H9 (cell line): ENCODE measurements around the gene BICD2. TPM values are rescaled to one million over a fixed set of nuclear protein-coding genes. Genes with fewer than 3 reads are reported as not detected.

Experiments used
- DNase-seq: peaks from one replicate; pipeline ENCODE4 v3.0.0-alpha.2; 2017
- H2AFZ ChIP-seq: one replicate; pipeline ENCODE4 v1.6.1; 2013; ENCODE audit warnings: mild to moderate bottlenecking, low read length, control low read depth, moderate library complexity
- H2AK5ac ChIP-seq: 2 replicates; pipeline ENCODE4 v1.6.1; 2013; ENCODE audit warnings: low read length, control low read depth, mixed read lengths; ENCODE audit not compliant: insufficient read length
- H2BK120ac ChIP-seq: one replicate; pipeline ENCODE4 v1.6.1; 2013; ENCODE audit warnings: low read depth, mild to moderate bottlenecking, low read length, control low read depth, inconsistent platforms; ENCODE audit not compliant: poor library complexity, severe bottlenecking
- H2BK12ac ChIP-seq: 2 replicates; pipeline ENCODE4 v1.6.1; 2013; ENCODE audit warnings: low read length, control low read depth, mixed read lengths, low read depth; ENCODE audit not compliant: insufficient read length
- H2BK15ac ChIP-seq: 2 replicates; pipeline ENCODE4 v1.6.1; 2013; ENCODE audit warnings: low read depth, low read length, control low read depth
- H2BK20ac ChIP-seq: one replicate; pipeline ENCODE4 v1.6.1; 2013; ENCODE audit warnings: low read depth, mild to moderate bottlenecking, low read length, control low read depth, inconsistent platforms; ENCODE audit not compliant: poor library complexity, severe bottlenecking
- H2BK5ac ChIP-seq: 2 replicates; pipeline ENCODE4 v1.6.1; 2013; ENCODE audit warnings: low read length, control low read depth, mixed read lengths; ENCODE audit not compliant: insufficient read length
- H3K14ac ChIP-seq: 2 replicates; pipeline ENCODE4 v1.6.1; 2013; ENCODE audit warnings: low read length, control low read depth; ENCODE audit not compliant: insufficient read depth
- H3K18ac ChIP-seq: 2 replicates; pipeline ENCODE4 v1.6.1; 2013; ENCODE audit warnings: low read depth, mild to moderate bottlenecking, mixed read lengths, low read length, control low read depth; ENCODE audit not compliant: insufficient read length
- H3K23ac ChIP-seq: 2 replicates; pipeline ENCODE4 v1.6.1; 2013; ENCODE audit warnings: low read length, control low read depth, mixed read lengths, low read depth; ENCODE audit not compliant: insufficient read length
- H3K23me2 ChIP-seq: 2 replicates; pipeline ENCODE4 v1.6.1; 2013; ENCODE audit warnings: low read depth, mild to moderate bottlenecking, mixed read lengths, low read length, control low read depth; ENCODE audit not compliant: insufficient read length, poor library complexity, severe bottlenecking
- H3K27ac ChIP-seq: 2 replicates; pipeline ENCODE4 v1.5.1; 2013; ENCODE audit warnings: low read length, control low read depth, mixed read lengths, low read depth; ENCODE audit not compliant: insufficient read length
- H3K27me3 ChIP-seq: 2 replicates; pipeline ENCODE4 v1.6.1; 2013; ENCODE audit warnings: low read length, control low read depth, inconsistent platforms; ENCODE audit not compliant: insufficient read depth
- H3K4ac ChIP-seq: 2 replicates; pipeline ENCODE4 v1.6.1; 2013; ENCODE audit warnings: low read depth, mild to moderate bottlenecking, control low read depth, inconsistent platforms, low read length, moderate library complexity
- H3K4me1 ChIP-seq: 2 replicates; pipeline ENCODE4 v1.6.1; 2013; ENCODE audit warnings: low read length, control low read depth, inconsistent platforms; ENCODE audit not compliant: insufficient read depth
- H3K4me2 ChIP-seq: 2 replicates; pipeline ENCODE4 v1.6.1; 2013; ENCODE audit warnings: low read length, control low read depth, mixed read lengths; ENCODE audit not compliant: insufficient read length, insufficient read depth
- H3K56ac ChIP-seq: 2 replicates; pipeline ENCODE4 v1.6.1; 2013; ENCODE audit warnings: low read depth, mild to moderate bottlenecking, mixed read lengths, low read length, control low read depth; ENCODE audit not compliant: insufficient read length
- H3K79me1 ChIP-seq: 2 replicates; pipeline ENCODE4 v1.6.1; 2013; ENCODE audit warnings: low read depth, mild to moderate bottlenecking, moderate library complexity, low read length, control low read depth, inconsistent platforms; ENCODE audit not compliant: insufficient read depth, poor library complexity, severe bottlenecking
- H3K79me2 ChIP-seq: 2 replicates; pipeline ENCODE4 v1.6.1; 2013; ENCODE audit warnings: low read length, control low read depth, inconsistent platforms; ENCODE audit not compliant: insufficient read depth
- H3K9ac ChIP-seq: 2 replicates; pipeline ENCODE4 v1.6.1; 2013; ENCODE audit warnings: low read length, control low read depth, mixed read lengths; ENCODE audit not compliant: insufficient read length; ENCODE audit errors: extremely low read depth
- H3K9me3 ChIP-seq: one replicate; pipeline ENCODE4 v1.6.1; 2013; ENCODE audit warnings: low read depth, low read length, inconsistent platforms; ENCODE audit not compliant: control insufficient read depth
- H3T11ph ChIP-seq: one replicate; pipeline ENCODE4 v1.6.1; 2013; ENCODE audit warnings: mild to moderate bottlenecking, low read length, control low read depth, inconsistent platforms
- H4K20me1 ChIP-seq: one replicate; pipeline ENCODE4 v1.6.1; 2013; ENCODE audit not compliant: control insufficient read depth, insufficient read length, insufficient read depth
- H4K5ac ChIP-seq: 2 replicates; pipeline ENCODE4 v1.6.1; 2013; ENCODE audit warnings: low read depth, mild to moderate bottlenecking, mixed read lengths, low read length, control low read depth; ENCODE audit not compliant: insufficient read length
- H4K8ac ChIP-seq: replicated peaks from 2 replicates; pipeline ENCODE4 v1.6.1; 2013; ENCODE audit warnings: low read length, control low read depth, mixed read lengths, low read depth; ENCODE audit not compliant: insufficient read length
- H4K91ac ChIP-seq: 2 replicates; pipeline ENCODE4 v1.6.1; 2013; ENCODE audit warnings: low read depth, mild to moderate bottlenecking, moderate library complexity, mixed read lengths, low read length, control low read depth; ENCODE audit not compliant: insufficient read length
- H3K27ac Mint-ChIP-seq, 3 experiments: 2 replicates in 2 of 3; 3 replicates in 1 of 3; pipeline ENCODE4 v1.8.0; 2020 to 2021; ENCODE audit warnings: mixed read lengths in 3 of 3, mild to moderate bottlenecking in 1 of 3, moderate library complexity in 1 of 3
- H3K27me3 Mint-ChIP-seq: 2 replicates; pipeline ENCODE4 v1.8.0; 2021; ENCODE audit warnings: low read depth, mild to moderate bottlenecking, moderate library complexity, mixed read lengths
- H3K36me3 Mint-ChIP-seq, 3 experiments: 2 replicates in 2 of 3; 3 replicates in 1 of 3; pipeline ENCODE4 v1.8.0; 2020 to 2021; ENCODE audit warnings: low read depth in 3 of 3, mixed read lengths in 3 of 3; ENCODE audit not compliant: insufficient read depth in 1 of 3
- H3K4me1 Mint-ChIP-seq, 2 experiments: 2 replicates each; pipeline ENCODE4 v1.8.0; 2020; ENCODE audit warnings: mixed read lengths in 2 of 2
- H3K4me3 Mint-ChIP-seq, 2 experiments: 2 replicates in 1 of 2; 3 replicates in 1 of 2; pipeline ENCODE4 v1.8.0; 2020 to 2021; ENCODE audit warnings: mild to moderate bottlenecking in 2 of 2, mixed read lengths in 2 of 2, moderate library complexity in 1 of 2
- H3K9me3 Mint-ChIP-seq, 2 experiments: 2 replicates in 1 of 2; 3 replicates in 1 of 2; pipeline ENCODE4 v1.8.0; 2020; ENCODE audit warnings: mild to moderate bottlenecking in 2 of 2, mixed read lengths in 2 of 2, moderate library complexity in 1 of 2
- WGBS: extraction: QIAGEN DNeasy Blood & Tissue Kit; methylation state at CpG from one replicate; pipeline ENCODE4 v1.1.7; 2013; ENCODE audit warnings: missing lambda C conversion rate, low lambda C conversion rate, mixed read lengths; ENCODE audit not compliant: insufficient read length; ENCODE audit errors: extremely low coverage; 5-methylcytosine and 5-hydroxymethylcytosine counted together
- total RNA-seq: library from RNA; stranded (reverse); gene quantifications from 2 replicates; pipeline ENCODE4 v1.2.1, GENCODE V29; 2021
- TF ChIP-seq, protein P1 (sequence below): fragments of 200-600 bp; sonication (generic); conservative IDR thresholded peaks from 3 replicates; pipeline ENCODE4 v1.8.0; 2021; ENCODE audit warnings: antibody characterized with exemption, mild to moderate bottlenecking

The BICD2 gene
- total RNA-seq, 1 experiment from 2014 or later = 22.3 TPM

GRCh38 chr9:92771309-92771708 is 6.7 kb upstream of the BICD2 start:
- TF ChIP-seq, protein P1, sequence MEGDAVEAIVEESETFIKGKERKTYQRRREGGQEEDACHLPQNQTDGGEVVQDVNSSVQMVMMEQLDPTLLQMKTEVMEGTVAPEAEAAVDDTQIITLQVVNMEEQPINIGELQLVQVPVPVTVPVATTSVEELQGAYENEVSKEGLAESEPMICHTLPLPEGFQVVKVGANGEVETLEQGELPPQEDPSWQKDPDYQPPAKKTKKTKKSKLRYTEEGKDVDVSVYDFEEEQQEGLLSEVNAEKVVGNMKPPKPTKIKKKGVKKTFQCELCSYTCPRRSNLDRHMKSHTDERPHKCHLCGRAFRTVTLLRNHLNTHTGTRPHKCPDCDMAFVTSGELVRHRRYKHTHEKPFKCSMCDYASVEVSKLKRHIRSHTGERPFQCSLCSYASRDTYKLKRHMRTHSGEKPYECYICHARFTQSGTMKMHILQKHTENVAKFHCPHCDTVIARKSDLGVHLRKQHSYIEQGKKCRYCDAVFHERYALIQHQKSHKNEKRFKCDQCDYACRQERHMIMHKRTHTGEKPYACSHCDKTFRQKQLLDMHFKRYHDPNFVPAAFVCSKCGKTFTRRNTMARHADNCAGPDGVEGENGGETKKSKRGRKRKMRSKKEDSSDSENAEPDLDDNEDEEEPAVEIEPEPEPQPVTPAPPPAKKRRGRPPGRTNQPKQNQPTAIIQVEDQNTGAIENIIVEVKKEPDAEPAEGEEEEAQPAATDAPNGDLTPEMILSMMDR = no peak
- H3K27ac Mint-ChIP-seq = peak overlapping the region in 1 of 3 experiments; percentile 45; a peak in 1 of 7 replicates
- H3K79me2 ChIP-seq = no peaks in the 10 kb centered on the region

More at GRCh38 chr9:92771309-92771708, 6.7 kb upstream of the BICD2 start:
- Histone ChIP-seq H3K4me1 (no peaks in the 10 kb centered on the region; the same call in 1 of the 2 replicates), H3K23me2 (no peaks in the 10 kb centered on the region), H3K18ac (no peak overlapping the region), H4K91ac (no peak overlapping the region), H3K4me2 (no peak overlapping the region), H2BK15ac (no peak overlapping the region), H2BK5ac (no peak overlapping the region), H3K27me3 (no peaks in the 10 kb centered on the region), H3K9me3 (no peaks in the 10 kb centered on the region), H2AK5ac (no peak overlapping the region), H2BK20ac (no peak overlapping the region), H4K5ac (no peak overlapping the region), H4K20me1 (peaks cover 2% of the 10 kb centered on the region), H3K14ac (no peak overlapping the region), H4K8ac (no peak overlapping the region), H2BK120ac (no peak overlapping the region), H2BK12ac (no peak overlapping the region), H3K27ac (no peak overlapping the region), H3K79me1 (no peaks in the 10 kb centered on the region), H3K4ac (no peak overlapping the region), H2AFZ (no peak overlapping the region), H3T11ph (no peak overlapping the region), H3K23ac (no peak overlapping the region), H3K56ac (no peak overlapping the region), H3K9ac (no peak overlapping the region)
- Mint-ChIP-seq H3K4me1 (peaks cover 8 to 14% of the 10 kb centered on the region in 2 experiments), H3K4me3 (no peak overlapping the region), H3K36me3 (no peaks in the 10 kb centered on the region), H3K27me3 (peaks cover 6% of the 10 kb centered on the region; the same call in 1 of the 2 replicates), H3K9me3 (no peaks in the 10 kb centered on the region; a peak in 1 of 5 replicates)
- WGBS = no CpG with 5 or more reads among the region's 5 CpGs
- no peak for DNase-seq
